ENCODE results near the gene GABBR2. TPM values are rescaled to one million over a fixed set of nuclear protein-coding genes. Genes with fewer than 3 reads are reported as not detected.

Gene GABBR2
- total RNA-seq, 1 donor from 2014 or later = 0.24 TPM

DNA sequence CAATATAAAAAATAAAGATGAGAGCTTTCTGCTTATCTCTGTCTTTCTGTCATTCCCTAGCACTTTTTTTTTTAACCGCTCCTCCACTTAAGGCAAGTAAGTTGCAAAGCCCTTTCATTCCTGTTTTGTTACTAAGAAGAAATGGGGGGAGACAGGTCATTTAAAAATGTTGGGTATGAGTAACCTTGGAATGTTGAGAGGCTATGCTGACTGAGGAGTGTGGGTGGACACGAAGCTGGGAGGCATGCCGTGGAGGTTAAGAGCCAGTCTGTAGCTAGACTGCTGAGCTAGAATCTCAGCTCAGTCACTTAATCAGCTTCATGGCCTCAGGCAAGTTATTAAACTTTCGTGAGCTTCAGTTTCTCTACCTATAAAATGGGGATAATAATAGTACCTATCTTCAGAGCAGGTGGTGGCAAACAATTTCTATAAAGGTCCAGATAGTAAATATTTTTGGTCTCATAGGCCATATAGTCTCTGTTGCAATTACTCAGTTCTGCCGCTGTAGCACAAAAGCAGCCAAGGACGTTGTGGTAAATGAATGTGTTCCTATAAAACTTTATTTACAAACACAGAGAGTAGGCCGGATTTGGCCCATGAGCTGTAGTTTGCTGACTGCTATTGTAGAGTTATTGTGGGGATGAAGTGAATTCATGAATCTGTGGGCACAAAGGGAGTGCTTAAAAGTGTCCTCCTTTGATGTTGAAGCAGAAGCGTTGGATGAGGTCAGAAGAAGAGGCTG is 220.0 kb downstream of the GABBR2 start:
- Histone ChIP-seq H3K27ac (peak overlapping the region; percentile 32), H3K36me3 (no peaks in the 10 kb centered on the region), H3K4me3 (no peak overlapping the region), H3K27me3 (ENCODE audit: low read depth) (no peaks in the 10 kb centered on the region), H3K4me1 (no peaks in the 10 kb centered on the region), H3K9me3 (no peaks in the 10 kb centered on the region)
- DNase-seq (no peak), ATAC-seq (peak; percentile 88 to 96)
- intact Hi-C loops (cut with DNase I) = no loop called here
- TF ChIP-seq, protein P1, sequence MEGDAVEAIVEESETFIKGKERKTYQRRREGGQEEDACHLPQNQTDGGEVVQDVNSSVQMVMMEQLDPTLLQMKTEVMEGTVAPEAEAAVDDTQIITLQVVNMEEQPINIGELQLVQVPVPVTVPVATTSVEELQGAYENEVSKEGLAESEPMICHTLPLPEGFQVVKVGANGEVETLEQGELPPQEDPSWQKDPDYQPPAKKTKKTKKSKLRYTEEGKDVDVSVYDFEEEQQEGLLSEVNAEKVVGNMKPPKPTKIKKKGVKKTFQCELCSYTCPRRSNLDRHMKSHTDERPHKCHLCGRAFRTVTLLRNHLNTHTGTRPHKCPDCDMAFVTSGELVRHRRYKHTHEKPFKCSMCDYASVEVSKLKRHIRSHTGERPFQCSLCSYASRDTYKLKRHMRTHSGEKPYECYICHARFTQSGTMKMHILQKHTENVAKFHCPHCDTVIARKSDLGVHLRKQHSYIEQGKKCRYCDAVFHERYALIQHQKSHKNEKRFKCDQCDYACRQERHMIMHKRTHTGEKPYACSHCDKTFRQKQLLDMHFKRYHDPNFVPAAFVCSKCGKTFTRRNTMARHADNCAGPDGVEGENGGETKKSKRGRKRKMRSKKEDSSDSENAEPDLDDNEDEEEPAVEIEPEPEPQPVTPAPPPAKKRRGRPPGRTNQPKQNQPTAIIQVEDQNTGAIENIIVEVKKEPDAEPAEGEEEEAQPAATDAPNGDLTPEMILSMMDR (IDR thresholded peaks at IDR 0.05) = no peak

DNA sequence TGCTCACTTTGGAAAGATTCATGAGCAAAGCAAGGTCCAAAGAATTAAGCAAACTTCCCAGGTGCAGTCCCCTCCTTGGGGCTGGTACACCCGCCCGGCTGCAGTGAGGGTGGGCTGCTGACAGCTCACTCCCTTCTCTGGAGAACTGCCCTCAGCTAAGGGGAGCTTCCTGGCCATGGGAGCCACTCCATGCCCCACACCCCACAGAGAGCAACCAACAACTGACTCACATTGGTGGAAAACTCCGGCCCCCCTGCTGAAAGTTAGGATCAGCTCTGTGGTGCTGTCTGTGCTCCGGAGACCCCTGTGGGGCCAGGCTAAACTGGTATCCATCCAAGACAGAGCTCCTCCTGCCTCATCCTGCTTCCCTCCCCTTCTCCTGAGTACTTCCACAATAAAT is 223.0 kb downstream of the GABBR2 start:
- no peaks in the 10 kb centered on the region for H3K36me3 ChIP-seq
- H3K9me3 ChIP-seq = no peaks in the 10 kb centered on the region
- DNase-seq (no peak), ATAC-seq (no peak)
- H3K27me3 ChIP-seq (ENCODE audit: low read depth) = no peaks in the 10 kb centered on the region
- TF ChIP-seq, protein P1 (IDR thresholded peaks at IDR 0.05) = no peak
- no peaks in the 10 kb centered on the region for H3K4me1 ChIP-seq
- no peak overlapping the region for H3K27ac ChIP-seq
- no peak overlapping the region for H3K4me3 ChIP-seq
- intact Hi-C loops (cut with DNase I) = no loop called here

DNA sequence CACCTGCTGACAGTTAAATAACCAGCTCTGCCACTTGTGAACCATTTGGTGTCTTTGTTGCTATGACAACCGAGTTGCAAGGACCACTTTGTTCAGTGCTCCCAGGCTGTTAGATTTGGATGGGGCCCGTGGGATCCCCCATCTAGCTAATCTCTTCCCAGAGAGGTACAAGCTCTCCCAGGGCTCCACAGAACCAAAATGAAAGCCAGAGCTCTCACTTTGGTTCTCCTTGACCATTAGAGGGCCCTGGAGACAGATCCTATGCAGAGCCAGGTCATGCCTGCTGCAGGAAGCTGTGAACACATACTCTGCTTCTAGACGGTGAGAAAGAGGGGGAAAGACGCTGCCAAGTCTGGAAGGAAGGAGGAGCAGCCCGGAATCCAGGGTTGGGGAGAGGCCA is 224.6 kb downstream of the GABBR2 start:
- intact Hi-C loops (cut with DNase I) = no loop called here
- Histone ChIP-seq H3K36me3 (no peaks in the 10 kb centered on the region), H3K27ac (no peak overlapping the region), H3K4me1 (no peaks in the 10 kb centered on the region), H3K9me3 (no peaks in the 10 kb centered on the region), H3K27me3 (ENCODE audit: low read depth) (no peaks in the 10 kb centered on the region), H3K4me3 (no peak overlapping the region)
- TF ChIP-seq, protein P1 (IDR thresholded peaks at IDR 0.05) = no peak
- ATAC-seq = peak in 1 of 2 donors; percentile 34
- no peak for DNase-seq

DNA sequence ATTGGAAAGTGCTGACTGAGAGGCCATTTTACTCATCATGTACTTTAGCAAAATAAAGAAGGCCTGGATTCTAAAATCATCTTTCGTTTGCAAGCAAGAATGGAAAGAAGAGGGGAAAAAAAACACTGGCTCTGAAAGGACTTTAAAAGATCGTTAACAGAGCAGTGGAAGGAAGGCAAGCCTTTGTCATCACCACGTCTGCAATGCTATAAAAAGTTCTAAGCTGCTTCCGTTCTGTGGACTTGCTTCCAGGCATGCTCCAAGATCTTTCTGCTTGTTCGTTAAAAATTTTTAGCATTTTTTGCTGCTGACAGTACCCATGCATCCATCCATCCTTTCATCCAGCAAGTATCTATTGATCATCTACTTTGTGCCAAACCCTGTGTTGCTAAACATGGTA is 226.5 kb downstream of the GABBR2 start:
- Histone ChIP-seq H3K27me3 (ENCODE audit: low read depth) (no peaks in the 10 kb centered on the region), H3K4me1 (no peaks in the 10 kb centered on the region), H3K36me3 (no peaks in the 10 kb centered on the region), H3K4me3 (no peak overlapping the region), H3K27ac (no peak overlapping the region), H3K9me3 (no peaks in the 10 kb centered on the region)
- ATAC-seq = no peak
- intact Hi-C loops (cut with DNase I) = no loop called here
- no peak for DNase-seq
- TF ChIP-seq, protein P1 (IDR thresholded peaks at IDR 0.05) = no peak

DNA sequence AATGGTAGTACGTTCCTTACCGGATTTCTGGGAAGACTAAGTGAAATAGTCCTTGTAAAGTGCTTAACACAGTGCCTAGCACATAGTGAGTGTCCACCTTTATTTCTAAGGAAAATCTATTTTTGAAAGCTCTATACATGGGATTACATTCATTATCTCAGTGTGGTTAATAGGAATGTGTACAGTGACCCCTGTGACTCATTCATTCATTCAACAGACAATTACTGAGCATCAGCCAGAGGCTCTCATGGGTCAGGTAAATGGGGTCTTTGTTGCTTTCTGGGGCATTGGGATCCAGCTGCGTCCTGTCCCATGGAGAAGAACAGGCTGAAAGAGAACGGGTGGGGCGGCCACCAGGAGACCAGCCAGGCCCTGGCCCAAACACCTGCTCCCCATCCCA is 227.1 kb downstream of the GABBR2 start:
- no peaks in the 10 kb centered on the region for H3K4me1 ChIP-seq
- ATAC-seq (no peak), DNase-seq (no peak)
- H3K9me3 ChIP-seq = no peaks in the 10 kb centered on the region
- intact Hi-C loops (cut with DNase I) = no loop called here
- H3K27me3 ChIP-seq (ENCODE audit: low read depth) = no peaks in the 10 kb centered on the region
- no peak overlapping the region for H3K4me3 ChIP-seq
- TF ChIP-seq, protein P1 (IDR thresholded peaks at IDR 0.05) = no peak
- no peak overlapping the region for H3K27ac ChIP-seq
- no peaks in the 10 kb centered on the region for H3K36me3 ChIP-seq

Data from lower lobe of right lung (tissue), 2 donors.